GM18505 (cell line): Measurements from ENCODE around the gene ZNF780B.

Source experiments
- ATAC-seq: cut with Tn5 transposase; IDR thresholded peaks from one replicate; pipeline ENCODE4 v1.9.1; 2021; ENCODE audit not compliant: unreplicated experiment
- POLR2A ChIP-seq: IDR thresholded peaks from 4 replicates; pipeline ENCODE4 v1.6.1; 2011; ENCODE audit warnings: borderline replicate concordance; ENCODE audit not compliant: insufficient read depth, insufficient read length; ENCODE audit errors: extremely low read depth

The ZNF780B gene

DNA sequence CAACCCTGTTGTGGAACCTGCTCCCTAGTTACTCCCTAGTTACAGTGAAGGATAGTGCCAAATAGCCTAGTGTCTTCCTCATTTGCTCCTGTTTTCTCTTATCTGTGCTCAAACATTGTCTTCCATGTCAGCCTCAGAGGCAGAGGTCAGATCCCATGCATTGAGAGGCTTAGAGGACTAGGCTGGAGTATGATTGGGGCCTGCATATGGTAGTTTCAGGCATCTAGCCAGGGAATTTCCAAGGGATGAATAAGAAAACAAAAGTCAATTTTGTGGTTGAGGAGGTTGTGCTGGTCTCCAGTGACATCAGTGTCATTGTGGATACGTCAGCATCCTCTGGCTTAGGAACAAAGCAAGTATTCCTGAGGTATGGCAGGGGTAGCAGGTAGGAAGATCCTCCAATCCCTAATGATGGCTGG lies 49.7 kb downstream of the ZNF780B start:
- no peak for ATAC-seq
- no peak for TF ChIP-seq POLR2A

DNA sequence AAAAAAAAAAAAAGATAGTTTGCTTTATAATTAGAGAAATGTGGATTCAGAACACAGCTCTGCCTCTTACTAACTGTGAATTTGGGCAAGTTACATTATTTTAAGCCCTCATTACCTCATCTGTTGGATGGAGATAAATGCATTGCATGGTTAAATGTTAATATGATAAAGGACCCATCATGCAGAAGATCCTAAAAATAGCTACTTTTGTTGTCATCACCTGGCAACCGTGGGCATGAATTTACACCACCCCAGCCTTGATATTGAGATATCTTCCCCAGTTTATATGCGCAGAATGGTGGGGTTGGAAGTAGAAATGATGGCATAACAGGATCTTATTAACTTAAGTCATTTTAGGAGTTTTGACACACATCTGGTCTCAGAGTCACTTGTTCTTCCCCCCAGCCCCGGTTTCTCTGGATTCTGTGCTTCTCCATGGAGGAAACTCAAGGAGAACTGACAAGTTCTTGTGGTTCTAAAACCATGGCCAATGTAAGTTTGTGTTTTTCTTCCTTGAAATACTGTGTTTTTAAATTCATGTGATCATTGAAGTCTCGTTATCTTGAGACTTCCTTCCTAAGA lies 50.2 kb downstream of the ZNF780B start:
- TF ChIP-seq POLR2A, result no peak
- ATAC-seq, result no peak

DNA sequence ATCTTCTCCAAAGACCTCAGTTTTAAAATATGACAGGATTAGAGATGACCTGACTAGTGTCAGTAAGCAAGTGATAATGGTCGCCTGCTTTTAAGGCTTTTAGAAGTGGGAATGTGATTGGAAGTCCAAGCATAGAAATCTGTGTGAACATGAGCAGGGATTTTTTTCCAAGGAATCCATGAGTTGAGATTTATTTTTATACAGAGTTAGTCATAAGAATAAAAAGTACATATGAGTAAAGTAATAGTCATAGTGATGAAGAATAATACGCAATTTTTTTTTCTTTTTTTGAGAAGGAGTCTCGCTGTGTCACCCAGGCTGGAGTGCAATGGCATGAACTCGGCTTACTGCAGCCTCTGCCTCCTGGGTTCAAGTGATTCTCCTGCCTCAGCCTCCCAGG lies 57.5 kb downstream of the ZNF780B start:
- no peak for TF ChIP-seq POLR2A
- no peak for ATAC-seq

DNA sequence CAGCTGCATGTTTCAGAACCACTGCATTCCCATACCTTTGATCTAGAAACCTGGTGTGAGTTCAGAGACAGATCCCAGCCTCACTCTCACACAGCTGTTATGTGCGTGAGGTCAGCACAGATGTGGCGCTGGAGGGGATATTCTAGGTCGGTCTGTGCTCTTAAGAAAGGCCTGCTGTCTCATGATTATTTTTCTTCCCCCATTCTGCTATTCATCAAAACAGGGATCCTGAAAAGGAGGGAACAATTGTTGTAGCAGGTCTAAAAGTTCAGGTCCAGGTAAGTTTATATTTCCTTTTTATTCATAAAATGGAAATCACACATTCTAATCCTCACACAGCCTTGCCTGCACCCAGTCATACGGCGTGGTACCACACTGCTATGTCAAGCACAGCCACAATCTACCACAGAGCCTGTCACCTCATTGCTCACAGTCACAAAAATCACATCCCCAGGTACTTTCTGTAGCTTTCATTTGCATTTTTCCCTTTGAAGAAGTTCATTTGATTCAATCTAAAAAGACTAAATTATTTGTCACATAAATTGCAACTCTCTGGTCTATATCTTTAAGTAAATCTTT lies 58.3 kb downstream of the ZNF780B start:
- peak; percentile 12 for ATAC-seq

DNA sequence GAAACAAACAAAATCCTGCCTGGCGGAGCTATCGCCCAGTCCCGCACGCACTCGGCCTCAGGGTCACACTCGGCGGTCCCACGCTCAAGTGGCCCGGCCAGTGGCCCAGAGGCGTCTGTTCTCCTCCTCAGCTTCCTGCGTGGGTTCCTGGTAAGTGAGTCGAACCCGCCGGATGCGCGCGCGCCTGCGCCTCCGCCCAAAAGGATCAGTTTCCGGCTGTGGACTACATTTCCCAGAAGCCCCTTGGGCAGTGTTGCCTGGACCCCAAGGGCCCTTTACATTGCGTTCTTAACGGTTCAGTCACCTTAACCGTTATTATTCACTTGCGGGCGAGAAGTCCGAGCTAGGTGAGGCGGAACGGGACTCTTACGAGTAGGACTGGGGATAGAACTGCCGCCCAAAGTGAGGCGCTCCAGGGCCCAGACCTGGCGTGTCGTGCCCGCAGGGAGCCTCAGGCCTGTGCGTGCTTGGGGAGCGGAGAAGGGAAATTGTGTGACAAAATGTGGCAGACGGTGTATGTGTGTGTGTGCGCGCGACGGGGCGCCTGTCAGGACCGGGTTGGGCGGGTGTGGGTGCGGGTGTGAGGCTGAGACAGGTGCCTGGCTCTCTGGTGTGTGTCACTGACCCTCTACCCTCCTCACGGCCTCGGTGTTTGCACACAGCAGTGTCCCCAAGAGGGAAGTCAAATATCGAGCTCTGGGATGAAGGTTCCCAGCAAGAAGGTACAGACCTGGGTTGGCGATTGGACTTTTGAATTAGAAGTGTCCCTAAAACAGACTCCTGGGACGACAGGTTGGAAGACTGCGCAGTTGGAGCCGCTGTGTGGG lies 59.0 kb downstream of the ZNF780B start, which contains the start of gene ZNF546:
TSS of gene ZNF546 (plus strand) at position 250 of the 827 bp plus-strand sequence. CDS start 1,267 bp downstream, outside the sequence.
- TF ChIP-seq POLR2A, result peak; percentile 98
- ATAC-seq, result peak; percentile 93

More for the DNA sequence above, 58.3 kb downstream of the ZNF780B start:
- no peak for TF ChIP-seq POLR2A

DNA sequence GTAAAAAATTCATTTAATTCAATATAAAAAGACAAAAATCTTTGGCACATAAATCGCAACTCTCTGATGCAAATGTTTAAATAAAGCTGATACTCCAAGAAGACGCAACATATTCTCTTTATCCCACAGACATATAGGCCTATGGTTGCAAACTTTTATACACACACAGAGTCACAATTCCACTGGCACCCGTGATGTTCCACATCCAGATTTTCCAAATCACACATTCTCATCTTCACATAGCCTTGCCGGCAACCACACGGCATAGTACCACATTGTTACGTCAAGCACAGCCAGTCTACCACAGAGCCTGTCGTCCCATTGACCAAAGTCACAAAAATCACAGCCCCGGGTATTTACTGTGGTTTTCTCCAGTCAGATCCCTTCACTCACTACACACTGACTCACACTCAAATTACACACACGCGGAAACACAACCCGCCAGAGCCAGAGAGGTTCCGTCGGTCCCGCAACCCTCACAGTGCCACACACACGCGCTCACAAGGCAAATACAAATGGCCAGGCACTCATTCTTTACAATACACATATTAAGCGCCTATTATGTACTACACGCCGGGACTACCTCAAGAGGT lies 59.7 kb downstream of the ZNF780B start:
- peak; percentile 18 for ATAC-seq
- no peak for TF ChIP-seq POLR2A

DNA sequence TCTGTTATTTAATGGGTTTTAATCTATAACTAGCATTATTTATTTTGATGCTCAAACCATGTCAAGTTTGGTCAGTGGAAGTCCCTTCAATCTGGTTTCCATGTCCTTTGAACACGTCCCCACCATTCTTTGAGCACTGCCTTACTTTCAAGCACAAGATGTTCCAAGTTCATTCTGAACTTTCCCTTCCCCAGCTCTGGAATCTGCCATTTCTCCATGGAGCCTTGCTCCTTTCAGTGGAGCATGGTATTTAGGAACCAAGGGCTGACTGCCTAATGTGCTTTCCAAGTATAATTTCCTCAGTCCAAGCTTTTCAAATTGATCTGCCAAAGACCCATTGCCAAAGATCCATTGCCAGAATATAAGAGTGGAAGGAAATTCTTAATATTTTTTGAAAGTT lies 60.2 kb downstream of the ZNF780B start:
- no peak for TF ChIP-seq POLR2A
- no peak for ATAC-seq

DNA sequence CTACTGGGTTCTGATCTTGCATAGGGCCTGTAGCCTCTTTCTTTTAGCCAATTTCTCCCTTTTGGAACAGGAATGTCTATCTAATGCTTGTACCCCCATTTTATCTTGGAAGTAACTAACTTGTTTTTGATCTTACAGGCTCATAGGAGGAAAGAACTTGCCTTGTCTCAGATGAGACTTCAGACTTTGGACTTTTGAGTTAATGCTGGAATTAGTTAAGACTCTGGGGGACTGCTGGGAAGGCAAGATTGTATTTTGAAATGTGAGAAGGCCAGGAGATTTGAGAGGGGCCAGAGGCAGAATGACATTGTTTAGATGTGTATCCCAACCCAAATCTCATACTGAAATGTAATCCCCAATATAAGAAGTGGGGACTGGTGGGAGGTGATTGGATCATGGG lies 61.7 kb downstream of the ZNF780B start:
- no peak for TF ChIP-seq POLR2A
- no peak for ATAC-seq

DNA sequence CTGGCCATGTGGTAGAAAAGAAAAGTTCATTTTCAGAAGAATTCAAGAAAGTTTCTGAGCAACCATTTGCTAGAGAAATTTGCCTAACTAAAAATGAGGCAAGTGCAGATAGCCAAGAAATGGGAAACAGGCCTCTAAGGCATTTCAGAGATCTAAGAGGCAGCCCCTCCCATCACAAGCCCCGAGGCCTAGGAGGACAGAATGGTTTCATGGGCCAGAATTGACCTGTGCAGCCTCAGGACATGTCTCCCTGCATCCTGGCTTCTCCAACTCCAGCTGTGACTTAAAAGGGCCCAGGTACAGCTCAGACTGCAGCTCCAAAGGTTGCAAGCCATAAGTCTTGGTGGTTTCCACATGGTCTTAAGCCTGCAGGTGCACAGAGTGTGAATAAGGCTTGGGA lies 62.4 kb downstream of the ZNF780B start:
- no peak for TF ChIP-seq POLR2A
- no peak for ATAC-seq

DNA sequence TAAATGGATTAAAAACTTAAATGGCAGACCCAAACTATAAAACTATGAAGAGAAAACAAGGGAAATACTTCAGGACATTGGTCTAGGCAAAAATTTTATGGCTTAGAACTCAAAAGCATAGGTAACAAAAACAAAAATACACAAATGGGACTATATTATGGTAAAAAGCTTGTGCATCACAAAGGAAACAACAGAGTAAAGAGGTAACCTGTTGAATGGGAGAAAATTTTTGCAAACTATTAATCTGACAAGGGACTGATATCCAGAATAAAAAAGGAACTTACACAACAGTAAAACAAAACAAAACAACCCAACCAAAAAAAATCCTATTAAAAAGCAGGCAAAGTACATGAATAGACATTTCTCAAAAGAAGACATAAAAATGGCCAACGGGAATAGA lies 68.4 kb downstream of the ZNF780B start:
- TF ChIP-seq POLR2A, result no peak
- no peak for ATAC-seq

DNA sequence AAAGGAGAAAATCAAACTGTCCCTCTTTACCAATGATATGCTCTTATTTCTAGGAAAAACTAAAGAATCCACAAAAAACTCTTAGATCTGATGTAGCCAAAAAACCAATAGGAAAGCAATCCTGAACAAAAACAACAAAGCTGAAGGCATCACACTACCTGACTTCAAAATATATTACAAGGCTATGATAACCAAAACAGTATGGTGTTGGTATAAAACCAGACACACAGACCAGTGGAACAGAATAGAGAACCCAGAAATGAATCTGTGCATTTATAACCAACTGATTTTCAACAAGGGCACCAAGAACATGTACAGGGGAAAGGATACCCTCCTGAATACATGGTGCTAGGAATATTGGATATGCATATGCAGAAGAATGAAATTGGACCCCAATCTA lies 68.9 kb downstream of the ZNF780B start:
- TF ChIP-seq POLR2A, result no peak
- no peak for ATAC-seq

DNA sequence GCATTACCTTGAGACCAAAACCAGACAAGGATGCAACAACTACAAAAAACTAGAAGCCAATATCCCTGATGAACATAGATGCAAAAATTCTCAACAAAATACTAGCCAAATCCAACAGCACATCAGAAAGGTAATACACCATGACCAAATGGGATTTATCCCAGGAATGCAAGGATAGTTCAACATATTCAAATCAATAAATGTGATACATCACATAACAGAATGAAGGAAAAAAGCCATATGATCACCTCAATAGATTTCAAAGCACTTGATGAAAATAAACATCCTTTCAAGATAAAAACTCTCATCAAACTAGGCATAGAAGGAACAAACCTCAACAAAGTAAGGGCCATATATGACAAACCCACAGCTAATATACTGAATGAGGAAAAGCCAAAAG lies 69.4 kb downstream of the ZNF780B start:
- no peak for TF ChIP-seq POLR2A
- ATAC-seq, result no peak

DNA sequence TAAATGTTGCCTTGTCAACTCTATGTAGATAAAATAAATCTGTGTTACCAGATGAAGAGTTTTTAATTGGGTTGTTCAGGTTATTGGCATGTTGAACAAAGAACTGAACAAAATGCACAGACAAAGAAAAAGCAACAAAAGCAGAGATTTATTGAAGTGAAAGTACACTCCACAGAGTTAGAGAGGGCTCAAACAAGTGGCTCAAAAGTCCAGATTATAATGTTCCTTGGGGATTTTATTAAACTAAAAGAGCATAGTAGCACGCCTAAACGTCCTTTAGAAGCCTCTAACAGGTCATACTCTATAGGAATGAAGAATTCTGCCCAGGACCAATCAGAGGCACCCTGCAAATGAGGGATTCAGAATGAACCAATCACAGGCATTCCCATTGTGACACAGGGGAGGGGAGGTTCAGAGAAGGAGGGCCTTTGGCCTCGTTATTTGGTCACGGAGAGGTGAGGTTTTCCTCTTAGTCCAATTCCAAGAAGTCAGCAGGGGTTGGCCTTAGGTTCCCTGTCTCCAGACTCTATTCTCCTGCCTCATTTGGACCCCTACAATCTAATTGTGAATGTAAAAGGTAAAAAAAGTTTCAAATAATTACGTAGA lies 72.2 kb downstream of the ZNF780B start:
- no peak for TF ChIP-seq POLR2A
- no peak for ATAC-seq
